CD1c-positive myeloid dendritic cell (primary cell): ENCODE results near the gene HNRNPA1.
A peak's percentile ranks its signal among the peaks of the same experiment; 100 is the strongest.
"Not testable (repeated sequence)": the region's sequence is repeated elsewhere in the genome, so short reads cannot be mapped to it uniquely, and the experiment has no call there.

ENCODE experiments used
- DNase-seq: peaks from one replicate; pipeline ENCODE4 v3.0.0-alpha.2; 2016; ENCODE audit errors: extremely low spot score

Gene HNRNPA1

GRCh38 chr12:54298904-54299303 lies 18.4 kb downstream of the HNRNPA1 start:
- DNase-seq: no peak

GRCh38 chr12:54299515-54300224 lies 19.1 kb downstream of the HNRNPA1 start:
- no peak for DNase-seq

- no peak for DNase-seq
Measured at GRCh38 chr12:54300225-54300731, 19.8 kb downstream of the HNRNPA1 start.

- peak; percentile 67 for DNase-seq
Measured at GRCh38 chr12:54300732-54301427, 20.4 kb downstream of the HNRNPA1 start, which contains the start of gene NFE2. NFE2 (minus strand) TSS chr12:54301015; CDS start chr12:54295248, 5,767 bp downstream.

- no peak for DNase-seq
Measured at GRCh38 chr12:54301428-54302048, 21.0 kb downstream of the HNRNPA1 start.

GRCh38 chr12:54303640-54304039 lies 23.1 kb downstream of the HNRNPA1 start:
- DNase-seq: no peak

- DNase-seq: peak; percentile 86
Measured at GRCh38 chr12:54304187-54304810, 23.8 kb downstream of the HNRNPA1 start.

- DNase-seq: peak; percentile 97
Measured at GRCh38 chr12:54306925-54307741, 26.6 kb downstream of the HNRNPA1 start.

GRCh38 chr12:54311051-54311450 lies 30.5 kb downstream of the HNRNPA1 start:
- DNase-seq: no peak

GRCh38 chr12:54312309-54312708 lies 31.8 kb downstream of the HNRNPA1 start:
- not testable (repeated sequence) for DNase-seq

GRCh38 chr12:54321363-54321762 lies 40.8 kb downstream of the HNRNPA1 start:
- no peak for DNase-seq

- peak; percentile 99 for DNase-seq
Measured at GRCh38 chr12:54324617-54325441, 44.3 kb downstream of the HNRNPA1 start, which contains the start of gene COPZ1. COPZ1 (plus strand) TSS chr12:54325131; CDS start chr12:54325164, 33 bp downstream.

- not testable (repeated sequence) for DNase-seq
Measured at GRCh38 chr12:54325442-54326109, 45.0 kb downstream of the HNRNPA1 start.

- no peak for DNase-seq
Measured at GRCh38 chr12:54328595-54329337, 48.2 kb downstream of the HNRNPA1 start.

GRCh38 chr12:54329759-54330158 lies 49.2 kb downstream of the HNRNPA1 start:
- DNase-seq: no peak

- no peak for DNase-seq
Measured at GRCh38 chr12:54330442-54330841, 49.9 kb downstream of the HNRNPA1 start.

GRCh38 chr12:54331461-54331860 lies 50.9 kb downstream of the HNRNPA1 start:
- DNase-seq: no peak

GRCh38 chr12:54333420-54334034 lies 53.0 kb downstream of the HNRNPA1 start:
- DNase-seq: no peak
